ENCODE measurements around the gene DAPK2.

- TF ChIP-seq ZBTB7A (IDR thresholded peaks at IDR 0.05; ENCODE audit: low read depth) (no peak), CEBPB (IDR thresholded peaks at IDR 0.05) (no peak)
Measured at GRCh38 chr15:64092864-64093626, 46.8 kb upstream of the DAPK2 start.

Measured in Ishikawa (cell line).